ENCODE data around the gene TMEM255B. TPM values are rescaled to one million over a fixed set of nuclear protein-coding genes. Genes with fewer than 3 reads are reported as not detected.
A peak's percentile ranks its signal among the peaks of the same experiment; 100 is the strongest.

The TMEM255B gene
- total RNA-seq, 1 experiment from 2014 or later = 2.8 TPM

DNA sequence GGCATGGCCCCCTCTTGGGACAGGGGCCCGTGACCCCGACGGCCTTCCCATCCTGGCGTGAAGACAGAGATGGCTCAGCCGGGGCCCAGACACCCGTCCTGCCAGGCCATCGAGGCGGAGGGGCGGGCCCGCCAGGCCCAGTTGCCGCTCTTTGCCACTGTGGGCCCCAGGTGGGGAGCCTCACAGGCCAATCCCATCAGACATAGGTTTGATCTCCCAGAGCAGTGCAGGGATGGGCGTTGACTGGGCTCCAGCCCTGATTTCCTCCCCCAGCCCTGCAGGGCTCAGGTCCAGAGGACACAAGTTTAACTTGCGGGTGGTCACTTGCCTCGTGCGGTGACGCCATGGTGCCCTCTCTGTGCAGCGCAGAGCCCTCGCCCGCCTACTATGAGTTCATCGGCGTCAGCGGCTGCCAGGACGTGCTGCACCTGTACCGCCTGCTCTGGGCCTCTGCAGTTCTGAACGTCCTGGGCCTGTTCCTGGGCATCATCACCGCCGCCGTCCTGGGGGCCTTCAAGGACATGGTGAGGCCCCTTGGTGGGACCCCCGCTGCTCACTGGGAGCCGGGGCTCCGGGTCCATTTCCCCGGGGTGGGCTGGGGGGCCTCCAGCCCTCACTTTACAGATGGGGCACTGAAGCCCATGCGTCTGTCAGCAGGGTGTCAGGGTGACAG lies 42.4 kb downstream of the TMEM255B start:
- H4K20me1 ChIP-seq (ENCODE audit: control insufficient read depth, insufficient read depth, insufficient read length) = no peaks in the 10 kb centered on the region
- H3K9me3 Mint-ChIP-seq = no peaks in the 10 kb centered on the region; a peak in 1 of 5 replicates
- no peaks in the 10 kb centered on the region for H3K23me2 ChIP-seq (ENCODE audit: insufficient read length, low read depth, low read length, poor library complexity, severe bottlenecking)
- H3K27ac ChIP-seq (ENCODE audit: insufficient read length, low read depth, low read length) = no peak overlapping the region
- H4K91ac ChIP-seq (ENCODE audit: insufficient read length, low read depth, low read length) = no peak overlapping the region
- no peaks in the 10 kb centered on the region for H3K4me1 ChIP-seq (ENCODE audit: insufficient read depth, low read length)
- no peak overlapping the region for H2AK5ac ChIP-seq (ENCODE audit: insufficient read length, low read length)
- no peaks in the 10 kb centered on the region for H3K27me3 ChIP-seq (ENCODE audit: insufficient read depth, low read length)
- no peaks in the 10 kb centered on the region for H3K36me3 Mint-ChIP-seq (ENCODE audit: insufficient read depth in 1 of 3, low read depth in 3 of 3)
- H3K27ac Mint-ChIP-seq = no peak overlapping the region
- H3K79me2 ChIP-seq (ENCODE audit: insufficient read depth, low read length) = no peaks in the 10 kb centered on the region
- peaks cover 3 to 6% of the 10 kb centered on the region in 2 experiments; a peak in 2 of 4 replicates for H3K4me1 Mint-ChIP-seq
- TF ChIP-seq, protein P1, sequence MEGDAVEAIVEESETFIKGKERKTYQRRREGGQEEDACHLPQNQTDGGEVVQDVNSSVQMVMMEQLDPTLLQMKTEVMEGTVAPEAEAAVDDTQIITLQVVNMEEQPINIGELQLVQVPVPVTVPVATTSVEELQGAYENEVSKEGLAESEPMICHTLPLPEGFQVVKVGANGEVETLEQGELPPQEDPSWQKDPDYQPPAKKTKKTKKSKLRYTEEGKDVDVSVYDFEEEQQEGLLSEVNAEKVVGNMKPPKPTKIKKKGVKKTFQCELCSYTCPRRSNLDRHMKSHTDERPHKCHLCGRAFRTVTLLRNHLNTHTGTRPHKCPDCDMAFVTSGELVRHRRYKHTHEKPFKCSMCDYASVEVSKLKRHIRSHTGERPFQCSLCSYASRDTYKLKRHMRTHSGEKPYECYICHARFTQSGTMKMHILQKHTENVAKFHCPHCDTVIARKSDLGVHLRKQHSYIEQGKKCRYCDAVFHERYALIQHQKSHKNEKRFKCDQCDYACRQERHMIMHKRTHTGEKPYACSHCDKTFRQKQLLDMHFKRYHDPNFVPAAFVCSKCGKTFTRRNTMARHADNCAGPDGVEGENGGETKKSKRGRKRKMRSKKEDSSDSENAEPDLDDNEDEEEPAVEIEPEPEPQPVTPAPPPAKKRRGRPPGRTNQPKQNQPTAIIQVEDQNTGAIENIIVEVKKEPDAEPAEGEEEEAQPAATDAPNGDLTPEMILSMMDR (conservative IDR thresholded peaks at IDR 0.05) = no peak
- H4K8ac ChIP-seq (replicated peaks; ENCODE audit: insufficient read length, low read depth, low read length) = no peak overlapping the region
- H3K23ac ChIP-seq (ENCODE audit: insufficient read length, low read depth, low read length) = no peak overlapping the region
- no peak overlapping the region for H3K4ac ChIP-seq (ENCODE audit: low read depth, low read length)
- H2BK12ac ChIP-seq (ENCODE audit: insufficient read length, low read depth, low read length) = no peak overlapping the region
- H2AFZ ChIP-seq (ENCODE audit: low read length) = no peak overlapping the region
- H3K9me3 ChIP-seq (ENCODE audit: control insufficient read depth, low read depth, low read length) = no peaks in the 10 kb centered on the region
- no peak overlapping the region for H4K5ac ChIP-seq (ENCODE audit: insufficient read length, low read depth, low read length)
- no peak overlapping the region for H2BK5ac ChIP-seq (ENCODE audit: insufficient read length, low read length)
- no peaks in the 10 kb centered on the region for H3K79me1 ChIP-seq (ENCODE audit: insufficient read depth, low read depth, low read length, poor library complexity, severe bottlenecking)
- H2BK120ac ChIP-seq (ENCODE audit: low read depth, low read length, poor library complexity, severe bottlenecking) = no peak overlapping the region
- H3K4me3 Mint-ChIP-seq = no peak overlapping the region
- no peak overlapping the region for H3T11ph ChIP-seq (ENCODE audit: low read length)
- no peak for DNase-seq
- WGBS (ENCODE audit: extremely low coverage, insufficient read length, low lambda C conversion rate) = no CpG with 5 or more reads among the region's 33 CpGs
- H3K4me2 ChIP-seq (ENCODE audit: insufficient read depth, insufficient read length, low read length) = no peak overlapping the region
- H3K9ac ChIP-seq (ENCODE audit: extremely low read depth, insufficient read length, low read length) = no peak overlapping the region
- H3K56ac ChIP-seq (ENCODE audit: insufficient read length, low read depth, low read length) = no peak overlapping the region
- no peak overlapping the region for H3K18ac ChIP-seq (ENCODE audit: insufficient read length, low read depth, low read length)
- no peak overlapping the region for H2BK15ac ChIP-seq (ENCODE audit: low read depth, low read length)
- H2BK20ac ChIP-seq (ENCODE audit: low read depth, low read length, poor library complexity, severe bottlenecking) = no peak overlapping the region
- no peaks in the 10 kb centered on the region for H3K27me3 Mint-ChIP-seq (ENCODE audit: low read depth)
- peak overlapping the region; percentile 6; the same call in 1 of the 2 replicates for H3K14ac ChIP-seq (ENCODE audit: insufficient read depth, low read length)

Measured in H9 (cell line).